ENCODE measurements around the gene VPS54. TPM values are rescaled to one million over a fixed set of nuclear protein-coding genes. Genes with fewer than 3 reads are reported as not detected.

Gene VPS54
- polyA plus RNA-seq, 3 donors = 11.4 to 17.3 (median 11.5) TPM

DNA sequence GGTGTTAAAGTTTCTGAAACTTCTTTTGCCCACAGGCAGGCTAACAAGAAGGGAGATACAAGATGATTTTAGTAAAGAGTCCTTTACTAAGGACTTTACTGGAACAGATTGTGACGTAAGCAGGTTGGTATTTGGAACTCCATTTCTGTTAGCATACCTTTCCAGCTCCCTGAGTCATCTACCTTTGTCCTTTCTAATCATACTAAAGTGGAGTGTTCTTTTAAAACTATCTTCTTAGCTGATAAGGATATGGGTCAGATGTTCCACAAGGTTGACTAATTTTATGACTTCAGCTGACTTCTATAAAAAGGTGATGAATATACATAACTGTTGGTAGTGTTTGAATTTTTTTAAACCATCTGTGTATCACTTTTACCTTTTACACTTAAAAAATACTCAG is 156.4 kb downstream of the VPS54 start:
- Mint-ChIP-seq H3K9me3 (no peaks in the 10 kb centered on the region), H3K27me3 (ENCODE audit: low read depth in 3 of 3) (no peaks in the 10 kb centered on the region), H3K4me3 (no peak overlapping the region), H3K4me1 (peaks cover 5% of the 10 kb centered on the region), H3K27ac (no peak overlapping the region), H3K36me3 (peaks cover 60 to 78% of the 10 kb centered on the region in 2 donors)
- no peak overlapping the region for H3K4me3 ChIP-seq (replicated peaks in 1 of 3; ENCODE audit: low read depth in 2 of 3, low read length in 3 of 3)
- peaks cover 49% of the 10 kb centered on the region for H4K20me1 ChIP-seq (ENCODE audit: insufficient read depth, low read length)
- H3K9me3 ChIP-seq (replicated peaks in 1 of 2; ENCODE audit: control insufficient read depth in 1 of 2, insufficient read depth in 1 of 2, low read length in 2 of 2) = no peaks in the 10 kb centered on the region
- DNase-seq = no peak
- H3K36me3 ChIP-seq (replicated peaks in 1 of 2; ENCODE audit: control insufficient read depth in 1 of 2, insufficient read depth in 2 of 2, low read length in 2 of 2) = peaks cover 74 to 90% of the 10 kb centered on the region in 2 donors
- peaks cover 39% of the 10 kb centered on the region for H3K79me2 ChIP-seq (ENCODE audit: insufficient read depth, low read length)
- peak overlapping the region in 1 of 2 donors; percentile 10 for H3K27ac ChIP-seq (ENCODE audit: low read depth in 1 of 2, low read length in 2 of 2)
- intact Hi-C loops (cut with micrococcal nuclease) = loop anchor here (5.0 kb wide), 2 partner anchors 166 to 1406 kb away; no protein-coding TSS in a partner anchor
- TF ChIP-seq, protein P1, sequence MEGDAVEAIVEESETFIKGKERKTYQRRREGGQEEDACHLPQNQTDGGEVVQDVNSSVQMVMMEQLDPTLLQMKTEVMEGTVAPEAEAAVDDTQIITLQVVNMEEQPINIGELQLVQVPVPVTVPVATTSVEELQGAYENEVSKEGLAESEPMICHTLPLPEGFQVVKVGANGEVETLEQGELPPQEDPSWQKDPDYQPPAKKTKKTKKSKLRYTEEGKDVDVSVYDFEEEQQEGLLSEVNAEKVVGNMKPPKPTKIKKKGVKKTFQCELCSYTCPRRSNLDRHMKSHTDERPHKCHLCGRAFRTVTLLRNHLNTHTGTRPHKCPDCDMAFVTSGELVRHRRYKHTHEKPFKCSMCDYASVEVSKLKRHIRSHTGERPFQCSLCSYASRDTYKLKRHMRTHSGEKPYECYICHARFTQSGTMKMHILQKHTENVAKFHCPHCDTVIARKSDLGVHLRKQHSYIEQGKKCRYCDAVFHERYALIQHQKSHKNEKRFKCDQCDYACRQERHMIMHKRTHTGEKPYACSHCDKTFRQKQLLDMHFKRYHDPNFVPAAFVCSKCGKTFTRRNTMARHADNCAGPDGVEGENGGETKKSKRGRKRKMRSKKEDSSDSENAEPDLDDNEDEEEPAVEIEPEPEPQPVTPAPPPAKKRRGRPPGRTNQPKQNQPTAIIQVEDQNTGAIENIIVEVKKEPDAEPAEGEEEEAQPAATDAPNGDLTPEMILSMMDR (IDR thresholded peaks at IDR 0.05) = no peak
- no CpG with 5 or more reads among the region's 1 CpG for WGBS (ENCODE audit: insufficient coverage)
- H2AFZ ChIP-seq (ENCODE audit: insufficient read depth, low read depth, low read length, poor library complexity, severe bottlenecking) = no peak overlapping the region
- no peak overlapping the region for H3K9ac ChIP-seq (ENCODE audit: insufficient read depth, low read length, poor library complexity, severe bottlenecking)
- H3K27me3 ChIP-seq (ENCODE audit: control insufficient read depth in 2 of 2, insufficient read depth in 2 of 2, low read length in 2 of 2) = no peaks in the 10 kb centered on the region
- no peaks in the 10 kb centered on the region for H3K4me1 ChIP-seq (ENCODE audit: control insufficient read depth in 1 of 2, insufficient read depth in 2 of 2, low read length in 2 of 2)
- no peak overlapping the region for H3K4me2 ChIP-seq (replicated peaks; ENCODE audit: extremely low read depth, low read length, poor library complexity, severe bottlenecking)

DNA sequence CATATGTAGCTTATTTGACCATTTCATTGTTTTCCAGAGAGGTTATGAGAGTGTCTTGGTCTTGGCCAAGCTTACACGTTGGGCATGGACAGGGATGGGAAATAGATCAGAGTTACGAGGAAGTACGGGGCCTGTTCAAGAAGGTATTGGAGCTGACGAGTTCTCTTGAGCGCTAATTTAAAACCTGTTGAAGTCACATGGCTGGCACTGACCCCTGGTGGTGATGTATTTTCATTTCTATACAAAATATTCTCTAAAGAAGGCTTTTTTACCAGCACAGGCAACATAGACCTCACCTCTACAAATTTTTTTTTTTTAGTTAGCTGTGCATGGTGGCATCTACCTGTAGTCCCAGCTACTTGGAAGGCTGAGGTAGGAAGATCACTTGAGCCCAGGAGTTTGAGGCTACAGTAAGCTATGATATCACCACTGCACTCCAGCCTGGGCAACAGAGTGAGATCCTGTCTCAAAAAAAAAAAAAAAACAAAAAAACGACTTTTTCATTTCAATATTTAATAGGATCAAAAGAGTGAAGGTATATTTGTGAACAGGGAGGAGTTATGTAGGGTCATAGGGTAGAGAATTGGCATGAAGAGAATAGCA is 157.9 kb downstream of the VPS54 start:
- Histone ChIP-seq H3K36me3 (replicated peaks in 1 of 2; ENCODE audit: control insufficient read depth in 1 of 2, insufficient read depth in 2 of 2, low read length in 2 of 2) (peaks cover 66 to 86% of the 10 kb centered on the region in 2 donors), H3K9me3 (replicated peaks in 1 of 2; ENCODE audit: control insufficient read depth in 1 of 2, insufficient read depth in 1 of 2, low read length in 2 of 2) (no peaks in the 10 kb centered on the region), H3K4me2 (replicated peaks; ENCODE audit: extremely low read depth, low read length, poor library complexity, severe bottlenecking) (no peak overlapping the region), H3K27ac (ENCODE audit: low read depth in 1 of 2, low read length in 2 of 2) (no peak overlapping the region), H3K9ac (ENCODE audit: insufficient read depth, low read length, poor library complexity, severe bottlenecking) (no peak overlapping the region), H3K4me3 (replicated peaks in 1 of 3; ENCODE audit: low read depth in 2 of 3, low read length in 3 of 3) (no peak overlapping the region), H3K4me1 (ENCODE audit: control insufficient read depth in 1 of 2, insufficient read depth in 2 of 2, low read length in 2 of 2) (no peaks in the 10 kb centered on the region), H3K27me3 (ENCODE audit: control insufficient read depth in 2 of 2, insufficient read depth in 2 of 2, low read length in 2 of 2) (no peaks in the 10 kb centered on the region), H4K20me1 (ENCODE audit: insufficient read depth, low read length) (peaks cover 45% of the 10 kb centered on the region), H3K79me2 (ENCODE audit: insufficient read depth, low read length) (peaks cover 40% of the 10 kb centered on the region), H2AFZ (ENCODE audit: insufficient read depth, low read depth, low read length, poor library complexity, severe bottlenecking) (no peak overlapping the region)
- intact Hi-C loops (cut with micrococcal nuclease) = loop anchor here (2.0 to 5.0 kb wide), 3 partner anchors 164 to 1404 kb away; no protein-coding TSS in a partner anchor
- 7% methylated on average over 3 of the region's 6 CpGs for WGBS (ENCODE audit: insufficient coverage)
- Mint-ChIP-seq H3K36me3 (peaks cover 64 to 88% of the 10 kb centered on the region in 2 donors), H3K4me1 (peaks cover 8% of the 10 kb centered on the region), H3K4me3 (no peak overlapping the region), H3K27me3 (ENCODE audit: low read depth in 3 of 3) (no peaks in the 10 kb centered on the region), H3K27ac (peak overlapping the region in 1 of 7 donors; percentile 66), H3K9me3 (no peaks in the 10 kb centered on the region)
- TF ChIP-seq, protein P1 (IDR thresholded peaks at IDR 0.05) = peak; percentile 70
- DNase-seq = peak; percentile 44 to 75 (median 67)
